HG02981 (cell line): ENCODE data around the gene ZMYND8.

Experiments
- ATAC-seq: cut with Tn5 transposase; IDR thresholded peaks from one replicate; pipeline ENCODE4 v1.9.1; 2021; ENCODE audit warnings: mild to moderate bottlenecking, moderate library complexity; ENCODE audit not compliant: unreplicated experiment

ZMYND8 gene

DNA sequence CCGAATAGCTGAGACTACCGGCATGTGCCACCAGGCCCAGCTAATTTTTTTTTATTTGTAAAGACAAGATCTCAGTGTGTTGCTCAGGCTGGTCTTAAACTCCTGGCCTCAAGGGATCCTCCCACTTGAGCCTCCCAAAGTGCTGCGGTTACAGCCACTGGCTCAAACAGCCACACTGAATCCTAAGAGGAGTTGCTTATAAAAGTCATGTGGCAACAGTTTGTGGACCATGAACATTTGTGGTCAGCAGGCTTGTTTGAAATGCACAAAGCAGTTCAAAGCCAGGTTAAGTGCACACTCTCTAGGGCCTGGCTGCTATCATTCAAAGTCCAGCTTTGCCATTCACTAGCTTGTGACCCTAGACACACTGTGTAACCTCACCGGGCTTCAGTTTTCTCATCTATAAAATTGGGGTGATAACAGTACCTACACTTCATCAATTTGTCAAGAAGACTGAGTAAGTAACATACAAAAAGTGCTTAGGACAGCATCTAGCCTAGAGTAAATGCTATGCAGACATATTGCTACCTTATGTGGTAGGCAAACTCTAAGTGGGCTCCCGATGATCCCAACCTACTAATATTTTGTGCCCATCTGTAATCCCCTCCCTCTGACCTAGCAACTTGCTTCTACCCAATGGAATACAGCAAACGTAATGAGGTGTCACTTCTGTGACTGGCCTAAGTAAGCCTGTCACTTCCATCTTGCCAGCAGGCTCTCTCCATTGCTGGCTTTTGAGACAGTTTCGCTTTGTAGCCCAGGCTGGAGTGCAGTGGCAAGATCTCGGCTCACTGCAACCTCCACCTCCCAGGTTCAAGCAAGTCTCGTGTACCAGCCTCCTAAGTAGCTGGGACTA, 122.9 kb downstream of the ZMYND8 start:
- ATAC-seq = no peak

DNA sequence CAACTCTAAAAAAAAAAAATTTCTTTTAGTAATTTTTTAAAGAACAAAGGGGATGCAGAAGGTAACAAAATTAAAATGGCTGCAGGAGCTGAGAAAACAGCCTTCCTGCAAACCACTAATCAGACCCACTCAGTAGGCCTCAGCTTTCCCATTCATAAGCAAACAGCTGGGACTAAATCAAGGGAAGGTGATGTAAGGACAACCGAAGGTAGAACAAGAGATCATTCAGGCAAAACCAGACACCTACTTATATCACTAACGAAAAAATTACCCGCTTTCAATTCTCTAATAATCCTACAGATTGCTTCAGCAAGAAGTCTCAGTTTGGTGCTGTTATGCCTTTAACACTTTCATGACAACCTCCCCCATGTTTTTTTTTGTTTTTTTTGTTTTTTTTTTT, 124.0 kb downstream of the ZMYND8 start:
- ATAC-seq = no peak

DNA sequence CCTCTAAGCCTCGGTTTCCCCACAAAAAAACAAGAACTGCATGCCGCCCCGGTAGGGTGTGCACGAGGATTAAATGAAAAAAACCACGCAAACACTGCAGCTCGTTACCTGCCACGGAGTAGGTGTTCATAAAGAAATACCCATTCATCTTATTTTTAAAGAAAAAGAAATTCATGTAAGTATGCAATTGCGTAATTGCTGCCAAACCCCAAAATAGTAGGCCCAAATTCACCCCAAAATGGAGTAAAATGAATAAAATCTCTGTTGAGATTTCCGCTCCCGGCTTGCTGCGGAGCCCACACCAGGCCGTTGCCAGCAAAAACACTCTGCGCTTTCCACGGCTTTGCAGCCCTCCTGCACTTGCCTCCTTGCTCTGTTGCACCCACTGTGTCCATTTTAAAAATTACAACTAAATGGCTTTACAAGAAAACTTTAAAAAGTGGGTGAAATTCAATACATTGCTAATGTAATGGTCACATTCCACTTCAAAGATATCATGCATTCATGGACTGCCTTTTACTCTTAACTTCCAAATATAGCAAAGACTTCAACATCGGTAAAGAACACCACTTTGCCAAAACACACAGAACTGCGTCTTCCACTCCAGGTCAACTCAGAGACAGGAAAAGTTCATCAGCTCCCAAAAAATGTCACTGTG, 125.0 kb downstream of the ZMYND8 start:
- no peak for ATAC-seq

DNA sequence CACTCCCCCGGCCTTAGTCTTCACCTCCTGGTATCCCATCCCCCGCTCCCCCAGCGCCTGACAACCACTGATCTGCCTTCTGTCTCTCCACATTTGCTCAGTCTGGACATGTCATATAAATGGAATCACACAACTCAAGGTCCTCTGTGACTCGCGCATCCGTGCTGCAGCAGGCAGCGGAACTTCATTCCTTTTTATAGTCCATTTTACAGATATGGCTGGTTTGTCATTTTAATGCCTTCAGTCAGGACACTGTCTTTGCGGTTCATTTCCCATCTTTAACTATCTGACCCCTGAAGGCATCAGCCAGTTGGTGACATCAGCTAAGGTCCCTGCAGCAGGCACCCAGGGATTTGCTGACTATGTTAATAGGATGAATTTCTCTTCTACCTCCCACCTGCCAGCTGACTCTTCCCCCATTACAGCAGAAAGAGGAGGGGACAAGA, 125.7 kb downstream of the ZMYND8 start:
- no peak for ATAC-seq

DNA sequence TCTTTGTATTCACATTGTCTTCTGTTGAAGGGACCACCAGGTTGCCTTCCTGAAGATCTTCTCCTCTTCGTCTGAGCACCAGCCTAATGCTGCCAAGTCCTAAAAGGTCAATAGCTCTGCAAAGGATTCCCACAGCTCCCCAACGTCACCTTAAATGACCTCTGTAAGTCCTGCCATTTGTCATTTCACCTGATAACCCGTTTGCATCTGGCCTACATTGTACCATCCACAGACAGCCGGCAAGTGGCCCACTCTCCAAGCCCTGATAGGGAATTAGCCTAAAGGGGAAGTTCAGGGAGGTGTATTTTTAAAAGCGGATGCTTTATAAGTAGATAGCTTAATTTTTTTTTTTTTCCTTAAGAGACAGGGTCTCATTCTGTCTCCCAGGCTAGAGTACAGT, 127.8 kb downstream of the ZMYND8 start:
- ATAC-seq = no peak

DNA sequence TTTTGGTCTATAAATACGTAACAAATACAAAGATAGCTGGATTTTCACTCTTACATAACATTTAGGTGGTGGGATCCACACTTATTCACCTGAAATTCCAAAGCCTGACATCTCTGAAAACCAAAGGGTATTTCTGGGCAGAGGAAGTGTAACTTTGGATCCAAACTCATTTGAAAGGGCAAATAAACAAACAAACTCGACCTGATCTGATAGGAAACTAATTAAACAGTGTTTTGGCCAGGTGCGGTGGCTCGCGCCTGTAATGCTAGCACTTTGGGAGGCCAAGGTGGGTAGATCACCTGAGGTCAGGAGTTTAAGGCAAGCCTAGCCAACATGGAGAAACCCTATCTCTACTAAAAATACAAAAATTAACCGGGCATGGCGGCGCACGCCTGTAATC, 128.9 kb downstream of the ZMYND8 start:
- ATAC-seq = no peak

DNA sequence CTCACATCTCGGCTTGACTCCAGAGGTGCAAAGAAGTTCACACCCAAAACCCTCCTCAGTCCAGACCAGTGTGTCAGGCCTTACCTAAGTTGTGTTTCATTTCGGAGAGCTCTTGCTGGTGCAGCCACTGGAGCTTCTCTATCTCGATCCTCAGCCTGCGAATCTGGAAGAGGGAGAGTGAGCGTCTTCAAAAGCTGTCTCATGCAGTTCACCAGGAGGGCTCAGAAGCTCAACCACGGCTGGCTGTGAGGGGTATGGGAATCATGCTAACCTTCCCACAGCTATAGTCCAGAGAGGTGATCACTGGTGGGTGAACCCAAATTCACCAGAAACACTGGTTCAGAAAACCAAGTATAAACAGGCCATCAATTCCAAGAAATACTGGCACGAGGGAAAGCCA, 129.4 kb downstream of the ZMYND8 start:
- no peak for ATAC-seq

DNA sequence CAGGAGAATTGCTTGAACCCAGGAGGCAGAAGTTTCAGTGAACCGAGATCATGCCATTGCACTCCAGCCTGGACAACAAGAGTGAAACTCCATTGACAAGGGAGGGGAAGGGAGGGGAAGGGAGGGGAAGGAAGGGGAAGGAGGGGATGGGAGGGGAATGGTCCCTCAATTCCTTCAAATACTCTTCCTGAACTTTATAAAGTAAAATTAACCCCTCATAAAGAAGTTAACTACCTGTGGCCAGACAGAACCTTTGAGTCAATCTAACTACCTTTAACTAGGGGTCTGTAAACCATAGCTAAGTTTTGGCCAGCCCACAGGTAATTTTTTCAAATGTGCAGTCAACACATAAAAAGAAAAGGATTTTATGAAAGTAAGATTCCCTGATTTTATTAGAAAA, 131.0 kb downstream of the ZMYND8 start:
- ATAC-seq = no peak

DNA sequence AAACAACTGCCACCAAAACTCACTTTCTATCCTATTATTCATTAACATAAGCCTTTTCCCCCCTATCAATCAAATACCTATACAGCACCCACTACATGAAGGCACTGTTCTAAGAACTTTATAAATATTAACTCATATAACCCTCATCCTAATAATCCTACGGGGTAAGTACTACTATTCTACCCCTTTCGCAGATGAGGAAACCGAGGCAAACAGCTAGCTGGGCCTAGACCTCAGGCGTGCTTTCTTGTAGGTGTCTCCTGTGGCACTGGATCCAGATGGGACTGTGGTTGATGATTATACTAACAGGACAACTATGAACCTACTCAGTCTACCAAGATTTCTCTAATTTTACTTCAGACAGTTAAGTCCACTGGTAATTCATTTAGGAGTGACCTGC, 131.6 kb downstream of the ZMYND8 start:
- no peak for ATAC-seq

DNA sequence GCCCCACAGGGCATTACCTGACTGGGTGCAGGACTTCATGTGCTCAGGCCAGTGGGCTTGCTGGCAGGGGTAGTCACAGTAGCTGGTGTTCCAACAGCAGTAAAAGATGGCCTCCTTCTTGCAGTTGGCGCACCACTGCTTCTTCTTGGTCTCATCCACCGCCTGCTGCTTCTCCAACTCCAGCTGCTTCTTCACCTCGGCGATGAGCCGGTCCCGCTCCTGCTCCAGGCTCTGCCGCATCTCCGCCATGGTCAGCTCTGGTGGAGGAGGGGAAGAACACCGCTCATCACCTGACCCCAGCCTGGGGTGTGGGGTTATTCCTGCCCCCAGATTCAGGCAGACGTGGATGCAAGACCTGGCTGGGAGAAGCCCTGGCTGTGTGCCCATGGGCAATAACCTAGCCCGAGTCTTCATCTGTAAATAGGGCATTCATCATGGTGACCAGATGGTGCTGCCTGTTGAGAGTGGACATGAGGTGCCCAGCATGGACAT, 132.2 kb downstream of the ZMYND8 start:
- no peak for ATAC-seq

DNA sequence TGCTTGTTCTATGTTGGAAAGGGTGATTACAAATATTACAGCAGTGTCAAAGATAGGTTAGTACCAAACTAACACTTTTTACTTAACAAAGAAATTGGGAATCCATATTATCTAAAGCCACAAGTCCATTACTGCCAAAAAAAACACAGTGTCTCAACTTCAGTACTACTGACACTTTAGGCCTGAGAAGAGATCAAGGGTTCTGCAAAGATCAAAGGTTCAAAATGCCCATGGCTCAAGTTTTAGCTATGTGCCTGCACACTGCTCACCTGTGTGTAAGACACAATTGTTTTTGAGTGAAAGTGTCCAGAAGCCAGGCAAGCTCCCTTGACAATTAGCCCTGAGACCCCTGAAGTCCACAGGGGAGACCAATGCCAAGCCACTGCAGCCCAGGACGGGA, 132.6 kb downstream of the ZMYND8 start:
- no peak for ATAC-seq

DNA sequence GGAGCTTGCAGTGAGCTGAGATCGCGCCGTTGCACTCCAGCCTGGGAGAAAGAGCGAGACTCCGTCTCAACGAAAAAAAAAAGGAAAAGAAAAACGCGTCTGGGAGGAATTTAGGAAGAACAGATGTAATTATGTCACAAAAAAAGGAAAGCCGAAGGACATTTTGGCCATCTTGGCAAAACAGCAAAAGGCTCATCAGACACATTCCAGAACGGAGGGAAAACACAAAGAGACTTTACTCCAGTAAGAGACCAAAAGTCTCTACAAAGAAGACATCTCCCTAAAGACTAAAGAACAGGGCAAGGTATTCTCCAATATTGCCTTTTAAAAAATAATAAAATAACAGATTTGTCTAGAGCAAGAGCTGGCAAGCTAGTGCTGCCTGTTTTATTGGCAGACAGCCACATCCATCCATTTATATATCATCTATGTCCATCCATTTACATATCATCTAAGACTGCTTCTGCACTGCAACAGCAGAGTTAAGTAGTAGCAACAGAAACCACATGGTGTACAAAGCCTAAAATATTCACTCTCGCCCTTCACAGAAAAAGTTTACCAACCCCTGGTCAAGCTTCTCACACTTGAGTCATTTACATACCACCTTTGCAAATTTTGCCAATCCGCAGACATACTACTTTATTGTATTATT, 133.9 kb downstream of the ZMYND8 start:
- ATAC-seq = no peak

DNA sequence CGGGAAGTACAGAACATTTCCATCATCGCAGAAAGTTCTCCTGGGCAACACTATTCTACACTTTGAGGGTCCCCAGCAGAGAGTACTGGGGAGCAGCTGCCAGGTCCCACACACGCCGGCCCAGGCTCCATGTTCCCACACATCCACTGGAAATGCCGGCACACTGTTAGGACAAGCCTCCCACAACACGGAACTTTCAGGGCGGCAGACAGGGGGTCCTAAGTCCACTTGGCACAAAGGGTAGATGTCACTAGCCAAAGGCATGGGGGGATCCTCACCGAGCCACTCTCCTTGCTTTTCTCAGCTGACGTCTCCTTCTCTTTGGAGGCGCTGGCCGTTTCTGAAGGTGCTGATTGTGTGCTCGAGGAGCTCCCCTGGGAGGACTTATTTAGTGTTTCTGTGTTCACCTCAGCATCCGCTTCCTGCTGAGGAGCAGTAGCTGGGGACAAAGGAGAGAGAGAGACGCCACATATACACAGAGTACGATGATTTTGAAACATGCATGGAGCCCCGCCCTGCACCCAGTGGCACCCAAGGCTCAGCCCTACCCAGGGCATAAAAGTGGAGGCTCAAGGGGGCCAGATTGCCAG, 135.4 kb downstream of the ZMYND8 start:
- ATAC-seq = no peak

DNA sequence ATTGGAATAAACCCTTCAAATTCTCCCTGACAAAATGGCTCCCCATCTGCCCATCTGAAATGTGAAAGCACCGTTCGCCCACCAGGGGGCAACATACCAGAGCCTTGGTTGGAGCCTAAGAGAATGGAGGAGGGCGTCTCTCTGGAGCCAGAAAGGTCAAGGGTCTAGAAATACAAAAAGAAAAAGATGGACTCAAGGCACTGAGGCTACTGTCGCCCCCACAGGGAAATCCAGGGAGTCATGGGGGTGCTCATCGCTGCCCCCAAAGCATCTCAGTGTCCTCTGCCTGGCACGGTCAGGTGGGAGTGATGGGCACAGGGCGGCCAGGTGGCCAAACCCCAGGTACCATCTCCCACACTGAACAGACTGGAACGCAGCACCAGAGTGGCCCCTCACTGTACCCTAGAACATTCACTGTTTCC, 136.3 kb downstream of the ZMYND8 start:
- no peak for ATAC-seq

DNA sequence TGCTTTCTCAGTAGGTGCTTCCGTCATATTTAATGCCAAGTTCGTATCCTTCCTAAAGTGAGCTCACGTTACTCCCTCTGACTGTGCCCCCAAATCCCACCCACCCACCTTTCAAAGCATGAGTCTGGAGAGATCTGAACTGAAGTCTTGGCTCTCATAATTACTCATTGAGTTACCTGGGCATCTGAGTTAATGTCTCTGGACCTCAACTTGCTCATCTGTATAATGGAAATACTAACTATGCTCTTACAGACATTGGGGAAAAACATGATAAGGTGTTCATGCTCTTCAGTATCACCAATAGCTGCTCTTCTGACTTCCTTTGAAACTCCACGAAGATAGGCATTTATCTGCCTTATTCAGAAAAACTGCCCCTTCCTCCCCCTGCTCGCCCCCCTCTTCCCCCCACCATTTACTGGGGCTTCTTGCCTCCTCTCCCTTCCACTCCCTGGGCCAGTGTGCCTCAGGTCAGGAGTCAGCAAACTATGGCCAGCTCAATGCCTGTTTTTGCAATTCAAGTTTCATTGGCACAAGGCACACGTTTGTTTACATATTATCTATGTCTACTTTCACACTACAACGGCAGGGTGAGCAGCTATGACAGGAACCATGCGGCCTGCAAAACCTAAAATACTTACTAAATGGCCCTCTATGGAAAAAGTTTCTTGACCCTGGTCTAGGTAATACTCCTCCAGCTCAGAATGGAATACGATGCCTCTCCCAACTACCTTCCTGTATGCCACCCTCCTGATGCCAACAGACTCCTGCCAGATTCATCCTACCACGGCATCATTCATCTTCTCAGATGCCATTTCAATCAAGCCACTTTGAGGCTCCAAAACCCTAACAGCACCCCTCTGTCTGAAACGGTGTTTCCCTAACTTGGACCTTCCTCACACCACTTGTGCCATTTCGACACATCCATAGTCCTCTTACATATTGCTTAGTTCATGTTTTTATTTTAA, 138.7 kb downstream of the ZMYND8 start:
- no peak for ATAC-seq

DNA sequence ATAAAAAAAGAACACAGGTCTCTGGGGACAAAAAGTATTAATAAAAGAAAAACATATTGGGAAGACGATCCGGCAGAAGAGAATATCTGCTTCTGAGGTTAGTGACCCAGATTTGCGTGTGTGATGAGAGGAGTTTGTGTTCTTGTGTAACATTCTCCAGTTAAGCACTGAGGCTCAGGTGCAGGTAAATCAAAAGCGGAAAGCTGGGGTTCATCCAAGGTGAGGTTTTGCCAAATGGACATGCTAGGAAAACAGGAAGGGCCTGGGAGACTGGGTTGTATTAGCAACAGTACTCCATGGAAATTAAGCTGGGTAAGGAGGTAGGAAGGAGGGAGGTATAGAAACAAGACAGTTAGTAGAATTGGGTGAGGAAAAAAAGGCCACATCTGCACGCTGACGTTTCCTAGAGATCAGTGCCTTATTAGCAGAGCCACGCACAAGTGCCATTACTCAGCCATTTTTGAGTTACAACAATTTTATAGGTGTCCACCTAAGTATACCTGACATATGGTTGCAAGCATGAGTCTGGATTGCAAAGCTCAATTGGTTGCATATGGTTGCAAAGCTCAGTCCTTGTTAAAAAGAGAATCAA, 139.6 kb downstream of the ZMYND8 start:
- ATAC-seq = no peak

DNA sequence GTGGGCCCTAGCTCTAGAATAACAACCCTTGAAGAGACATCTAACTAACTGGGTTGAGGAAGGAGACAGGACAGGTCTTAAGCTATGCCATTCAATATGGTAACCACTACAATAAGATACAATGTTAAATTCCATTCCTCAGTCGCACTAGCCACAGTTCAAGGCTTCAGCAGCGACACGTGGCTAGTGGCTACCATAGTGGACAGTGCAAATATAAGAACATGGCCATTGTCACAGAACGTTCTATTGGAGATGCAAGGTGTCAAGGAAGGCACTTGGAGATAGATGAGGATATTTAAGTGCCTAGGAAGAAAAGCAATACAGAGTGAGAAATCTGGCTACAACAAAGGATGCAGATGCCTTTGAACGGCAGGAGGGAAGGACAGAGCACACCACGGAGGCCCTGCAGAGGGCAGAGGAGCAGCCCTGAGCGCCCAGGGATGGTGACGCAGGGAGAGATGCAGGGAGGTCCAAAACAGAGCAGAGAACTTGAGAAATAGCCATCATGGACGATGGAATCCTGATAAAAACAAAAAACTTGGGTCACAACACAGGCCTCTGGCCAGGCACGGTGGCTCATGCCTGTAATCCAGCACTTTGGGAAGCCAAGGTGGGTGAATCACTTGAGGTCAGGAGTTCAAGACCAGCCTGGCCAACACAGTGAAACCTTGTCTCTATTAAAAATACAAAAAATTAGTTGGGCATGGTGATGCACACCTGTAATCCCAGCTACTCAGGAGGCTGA, 140.7 kb downstream of the ZMYND8 start:
- no peak for ATAC-seq

DNA sequence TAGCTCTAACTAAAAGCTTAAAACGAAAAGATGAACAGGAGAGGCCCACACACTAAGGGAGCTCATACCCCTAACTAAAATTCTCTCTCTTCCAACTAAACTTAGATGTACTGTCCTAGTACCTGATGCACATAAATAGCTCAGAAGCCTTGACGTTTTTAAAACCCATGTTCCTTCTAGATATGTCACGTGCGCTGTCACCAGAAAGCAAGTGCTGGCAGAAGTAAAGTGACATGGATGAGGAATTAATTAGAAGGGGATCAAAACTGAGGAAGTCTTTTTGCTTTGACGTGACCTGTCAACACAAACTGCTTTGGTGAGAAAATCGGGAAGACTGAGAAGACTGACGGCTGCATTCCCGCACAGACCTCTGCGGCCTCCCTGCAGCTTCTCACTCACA, 142.5 kb downstream of the ZMYND8 start:
- ATAC-seq = no peak

DNA sequence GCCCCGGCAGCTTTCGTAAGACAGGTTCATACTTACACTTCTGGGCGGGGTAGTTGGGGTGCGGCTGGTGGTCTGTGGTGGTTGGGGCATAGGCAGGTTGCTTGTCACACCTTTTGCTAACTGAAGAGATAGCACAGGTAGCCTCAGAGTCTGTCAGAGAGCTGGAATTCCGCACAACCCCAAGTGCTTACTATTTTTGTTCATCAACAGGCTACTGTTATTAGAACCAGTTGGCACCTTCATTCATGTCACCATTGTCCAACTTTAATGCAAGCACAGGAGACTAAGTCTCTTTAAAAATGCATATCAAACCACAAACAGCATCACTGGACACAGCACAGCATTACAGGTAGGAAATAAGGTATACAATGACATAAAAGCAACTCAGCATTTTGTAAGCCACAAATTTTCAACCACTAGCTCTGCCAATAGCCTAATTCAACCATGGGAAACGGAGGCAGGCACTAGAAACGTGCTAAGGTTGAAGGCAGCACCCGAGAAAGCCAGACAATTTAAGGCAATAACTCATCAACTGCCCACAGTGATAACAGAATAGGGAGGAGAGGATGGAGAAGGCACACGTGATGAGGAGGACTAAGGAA, 143.8 kb downstream of the ZMYND8 start:
- no peak for ATAC-seq
